NCI-H2029 treated with DMSO at 0.1 percent for 48 hours (cell line): ENCODE measurements around the gene FAM90A1.
"Not testable (repeated sequence)": the region's sequence is repeated elsewhere in the genome, so short reads cannot be mapped to it uniquely, and the experiment has no call there.

ENCODE experiments used
- DNase-seq: peaks from one replicate; lab custom pipeline; 2025; lab: John Stamatoyannopoulos, UW

The FAM90A1 gene

DNA sequence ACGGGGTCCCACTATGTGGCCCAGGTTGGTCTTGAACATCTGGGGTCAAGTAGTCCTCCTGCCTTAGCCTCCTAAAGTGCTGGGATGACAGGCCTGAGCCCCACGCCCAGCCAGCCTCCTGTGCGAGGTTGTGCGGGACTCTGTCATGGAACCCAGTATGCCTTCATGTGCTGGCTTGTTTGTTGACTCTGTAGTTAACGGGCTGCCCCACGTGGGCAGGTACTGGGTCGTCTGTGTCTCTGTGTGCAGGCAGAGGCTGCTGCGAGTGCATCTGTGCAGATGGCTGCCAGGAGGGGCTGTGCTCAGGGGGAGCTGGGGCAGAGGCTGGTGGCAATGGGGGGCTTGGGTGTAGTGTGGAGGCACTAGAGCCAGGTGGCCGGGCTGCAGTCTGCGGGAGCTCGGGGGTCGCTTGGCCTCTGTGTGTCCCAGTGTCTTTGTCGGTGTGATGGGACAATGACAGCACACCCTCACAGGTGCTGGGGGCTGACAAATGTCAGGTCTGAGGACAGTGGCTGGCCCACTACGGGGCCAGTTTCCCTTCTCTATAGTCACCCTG, 6.0 kb upstream of the FAM90A1 start:
- not testable (repeated sequence) for DNase-seq

- DNase-seq: not testable (repeated sequence)
These were observed 4.5 kb upstream of the FAM90A1 start for GRCh38 chr12:8231666-8232608.

GRCh38 chr12:8231049-8231448, 3.6 kb upstream of the FAM90A1 start:
- not testable (repeated sequence) for DNase-seq

DNA sequence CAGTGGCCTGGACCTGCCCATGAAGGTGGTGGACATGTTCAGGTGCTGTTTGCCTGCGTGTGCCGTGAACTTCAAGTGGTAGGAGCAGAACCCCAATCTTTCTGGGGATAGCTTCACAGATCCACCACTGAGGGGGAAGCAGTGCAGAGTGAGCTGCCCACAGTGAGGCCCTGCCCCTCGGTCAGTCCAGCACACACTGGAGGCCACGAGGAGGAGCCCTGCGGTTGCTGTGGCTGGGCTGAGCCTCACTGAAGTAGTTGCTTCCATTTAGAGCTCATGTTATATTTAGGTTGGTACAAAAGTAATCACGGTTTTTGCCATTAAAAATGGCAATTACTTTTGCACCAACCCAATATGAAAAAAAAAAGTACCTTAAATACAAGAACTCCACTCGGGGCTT, 2.1 kb upstream of the FAM90A1 start:
- DNase-seq: not testable (repeated sequence)

GRCh38 chr12:8228607-8229006, 1.2 kb upstream of the FAM90A1 start:
- not testable (repeated sequence) for DNase-seq

DNA sequence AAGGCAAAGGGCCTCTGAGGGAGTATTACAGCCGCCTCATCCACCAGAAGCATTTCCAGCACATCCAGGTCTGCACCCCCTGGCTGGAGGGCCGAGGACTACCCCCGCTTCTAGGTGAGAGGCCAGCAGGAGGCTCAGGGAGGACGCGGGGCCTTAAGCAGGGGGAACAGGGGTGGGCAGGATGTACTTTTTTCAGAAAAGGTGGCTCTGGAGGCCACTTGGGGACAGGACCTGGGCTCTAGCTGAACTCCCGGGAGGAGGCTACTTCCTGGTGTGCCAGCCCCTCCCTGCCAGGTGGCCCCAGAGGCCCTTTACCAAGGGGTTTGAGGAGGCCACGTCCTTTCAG, 287 bp upstream of the FAM90A1 start:
- DNase-seq: not testable (repeated sequence)

DNA sequence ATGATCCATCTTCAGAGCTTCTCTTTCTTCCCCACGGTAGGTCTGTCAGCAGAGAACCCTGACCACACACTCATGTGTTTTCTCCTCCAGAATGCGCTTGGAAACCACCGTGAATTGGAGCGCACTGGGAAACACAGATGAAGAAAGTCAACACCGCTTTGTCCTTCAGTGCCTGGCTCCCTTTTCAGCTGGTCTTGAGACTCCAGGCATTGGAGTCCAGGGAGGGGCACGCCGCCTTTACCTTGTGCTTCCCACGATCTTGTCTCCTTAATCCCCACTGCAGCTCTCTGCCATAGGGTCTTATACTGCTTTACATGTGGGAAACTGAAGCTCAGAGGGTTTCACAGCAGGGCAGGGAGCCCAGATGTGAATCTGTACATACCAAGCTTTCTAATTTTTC, 1.1 kb downstream of the FAM90A1 start:
- DNase-seq: no peak

DNA sequence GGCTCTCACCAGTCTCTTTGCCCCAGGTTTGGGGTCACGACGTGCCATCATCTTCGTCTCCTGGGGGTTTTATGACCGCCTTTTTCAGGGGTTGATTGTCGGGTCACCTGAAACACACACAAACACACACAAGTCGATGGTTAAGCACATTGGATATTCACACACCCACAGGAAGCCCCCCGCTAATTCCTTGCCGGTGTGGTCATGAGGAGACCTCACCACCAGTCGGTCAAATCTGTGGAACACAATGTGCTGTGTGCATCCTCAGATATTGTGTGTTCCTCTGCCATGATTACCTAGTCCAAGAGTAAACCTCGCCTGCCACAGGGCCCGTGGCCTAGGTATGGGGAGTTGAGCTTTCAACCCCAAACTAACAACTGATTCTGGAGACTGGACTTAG, 2.6 kb downstream of the FAM90A1 start:
- DNase-seq: not testable (repeated sequence)

DNA sequence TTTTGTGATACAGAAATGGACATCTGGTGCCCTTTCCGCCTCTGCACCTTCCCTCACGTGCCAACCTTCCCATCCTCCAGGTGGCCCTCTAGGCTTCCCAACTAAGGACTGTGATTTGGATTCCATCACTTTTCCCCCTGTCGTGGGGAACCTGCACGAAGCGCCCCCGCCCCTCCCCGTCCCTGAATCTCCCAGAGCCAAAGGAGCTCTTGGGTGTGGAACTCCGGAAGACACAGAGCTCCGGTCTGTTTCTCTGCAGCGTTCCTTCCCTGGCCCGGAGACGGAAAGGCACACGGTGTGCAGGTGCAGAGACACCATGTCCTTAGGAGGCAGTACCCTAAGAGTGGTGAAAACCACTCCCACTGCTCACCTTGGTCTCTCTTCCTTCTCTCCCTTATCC, 3.8 kb downstream of the FAM90A1 start:
- DNase-seq: not testable (repeated sequence)

DNA sequence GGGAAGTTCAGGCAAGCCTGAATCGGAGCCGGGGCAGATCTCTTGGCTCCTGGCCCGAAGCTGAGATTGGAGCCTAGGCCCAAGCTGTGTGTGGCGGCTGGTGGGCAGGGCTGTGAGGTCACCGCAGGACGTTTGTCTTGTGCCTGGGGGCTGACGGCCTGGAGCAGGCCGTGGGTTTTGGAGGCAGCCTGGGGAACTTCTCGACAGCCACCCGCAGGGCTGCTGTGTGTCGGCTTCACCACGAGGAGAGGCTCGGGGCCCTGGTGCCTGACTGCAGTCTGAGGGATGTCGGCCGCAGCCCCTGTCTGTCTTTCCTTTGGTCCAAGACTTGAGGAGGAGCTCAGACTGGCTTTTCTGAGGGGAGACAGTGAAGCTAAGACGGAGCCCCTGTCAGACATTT, 5.1 kb downstream of the FAM90A1 start:
- DNase-seq: not testable (repeated sequence)

DNA sequence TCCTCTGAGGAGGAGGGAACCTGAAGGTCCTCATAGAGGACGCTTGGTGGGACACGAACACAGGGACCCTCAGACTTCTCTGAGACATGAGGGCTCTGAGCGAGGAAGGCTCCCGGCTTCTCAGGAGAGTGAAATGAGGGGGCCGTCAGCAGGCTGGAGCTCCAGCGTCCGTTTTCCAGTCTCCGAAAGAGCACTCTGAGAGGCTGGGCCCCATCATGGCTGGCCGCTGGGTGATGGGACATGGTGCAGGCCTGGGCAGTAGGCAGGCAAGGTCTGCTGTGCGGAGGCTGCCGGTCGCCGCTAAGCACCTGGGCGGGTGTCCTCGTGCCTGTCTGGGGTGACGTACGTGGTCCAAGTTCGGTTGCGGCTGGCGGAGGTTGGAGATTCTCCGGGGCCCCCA, 5.6 kb downstream of the FAM90A1 start:
- not testable (repeated sequence) for DNase-seq

GRCh38 chr12:8221375-8221774, 6.0 kb downstream of the FAM90A1 start:
- DNase-seq: not testable (repeated sequence)

DNA sequence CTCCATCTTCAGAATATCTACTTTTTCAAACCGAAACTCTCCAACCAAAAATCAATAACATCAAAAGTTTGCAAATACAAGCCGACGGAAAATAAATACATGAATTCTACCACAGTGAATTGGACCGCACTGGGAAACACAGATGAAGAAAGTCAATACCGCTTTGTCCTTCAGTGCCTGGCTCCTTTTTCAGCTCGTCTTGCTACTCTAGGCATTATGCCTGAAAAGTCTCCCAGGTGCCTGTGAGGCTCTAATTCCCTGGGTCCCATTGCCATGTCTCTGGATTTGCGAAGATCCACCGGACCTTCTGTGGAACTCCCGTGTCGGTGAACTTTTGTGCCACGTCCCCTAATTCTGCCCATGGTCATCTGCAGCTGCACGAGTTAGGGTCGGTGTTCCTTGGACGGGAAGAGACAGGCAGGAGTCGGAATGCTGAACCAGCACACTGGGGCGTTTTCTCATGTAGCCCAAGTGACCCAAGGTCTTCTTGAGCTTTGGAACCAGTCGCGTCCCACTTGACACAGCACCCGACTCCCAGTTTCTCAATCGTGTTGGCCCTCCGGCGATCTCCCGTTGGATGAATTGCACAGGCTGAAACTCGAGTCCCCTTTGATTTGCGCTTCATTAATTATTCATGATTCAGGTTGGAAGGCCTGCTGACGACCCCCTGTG, 8.6 kb downstream of the FAM90A1 start:
- DNase-seq: not testable (repeated sequence)

DNA sequence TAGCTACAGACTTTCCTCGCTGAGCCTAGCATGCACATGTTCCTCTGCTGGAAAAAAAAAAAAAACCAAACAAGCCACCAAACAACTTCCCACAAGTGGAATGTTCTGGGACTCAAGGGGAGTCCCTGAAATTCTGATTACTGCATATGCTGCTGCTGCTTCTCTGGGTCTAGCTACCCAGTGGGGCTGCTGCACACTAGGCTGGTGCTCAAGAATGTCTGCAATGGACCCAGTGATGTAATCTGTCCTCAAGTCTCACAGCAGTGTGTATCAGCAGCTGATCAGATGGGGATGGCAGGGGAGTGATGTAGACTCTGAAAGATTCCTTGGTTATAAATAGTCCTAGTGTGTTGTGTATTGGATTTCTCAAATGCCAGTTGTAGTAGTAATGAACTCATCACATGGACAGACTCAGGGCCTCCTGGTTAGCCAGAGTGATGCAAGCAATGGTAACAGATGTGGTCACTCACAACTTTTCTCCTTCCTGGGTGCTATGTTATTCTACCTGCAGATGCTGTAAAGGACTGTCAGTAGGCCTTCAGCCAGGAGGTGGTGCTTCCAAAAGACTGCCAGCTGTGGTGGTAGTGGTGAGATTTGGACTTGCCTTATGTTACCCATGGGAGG, 29.6 kb downstream of the FAM90A1 start:
- DNase-seq: not testable (repeated sequence)

DNA sequence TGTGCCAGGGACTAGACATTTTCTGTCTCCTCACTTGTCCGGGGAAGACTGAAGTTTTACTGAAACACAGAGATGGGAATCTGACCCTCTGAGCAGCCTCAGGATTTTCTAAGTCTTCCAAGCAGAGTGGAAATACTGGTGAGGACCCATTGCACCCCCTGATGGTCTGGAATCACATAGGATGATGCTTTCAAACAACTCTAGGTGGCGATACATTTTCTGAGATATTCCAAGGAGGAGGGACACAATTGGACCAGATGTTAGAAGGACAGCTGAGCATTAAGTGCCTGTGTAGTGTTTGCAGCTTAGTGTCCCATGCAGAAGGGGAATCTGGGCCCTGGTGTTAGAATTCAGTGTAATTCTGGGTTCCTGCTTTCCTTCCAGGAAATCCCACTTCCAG, 39.3 kb downstream of the FAM90A1 start:
- DNase-seq: not testable (repeated sequence)

GRCh38 chr12:8184206-8184605, 43.2 kb downstream of the FAM90A1 start:
- DNase-seq: not testable (repeated sequence)

DNA sequence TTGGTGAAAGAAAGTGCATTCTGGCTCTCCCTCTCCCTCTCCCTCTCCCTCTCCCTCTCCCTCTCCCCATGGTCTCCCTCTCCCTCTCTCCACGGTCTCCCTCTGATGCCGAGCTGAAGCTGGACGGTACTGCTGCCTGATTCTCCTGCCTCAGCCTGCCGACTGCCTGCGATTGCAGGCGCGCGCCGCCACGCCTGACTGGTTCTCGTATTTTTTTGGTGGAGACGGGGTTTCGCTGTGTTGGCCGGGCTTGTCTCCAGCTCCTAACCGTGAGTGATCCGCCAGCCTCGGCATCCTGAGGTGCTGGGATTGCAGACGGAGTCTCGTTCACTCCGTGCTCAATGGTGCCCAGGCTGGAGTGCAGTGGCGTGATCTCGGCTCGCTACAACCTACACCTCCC, 44.1 kb downstream of the FAM90A1 start:
- not testable (repeated sequence) for DNase-seq

- DNase-seq: not testable (repeated sequence)
These were observed 44.5 kb downstream of the FAM90A1 start for GRCh38 chr12:8182923-8183322.

DNA sequence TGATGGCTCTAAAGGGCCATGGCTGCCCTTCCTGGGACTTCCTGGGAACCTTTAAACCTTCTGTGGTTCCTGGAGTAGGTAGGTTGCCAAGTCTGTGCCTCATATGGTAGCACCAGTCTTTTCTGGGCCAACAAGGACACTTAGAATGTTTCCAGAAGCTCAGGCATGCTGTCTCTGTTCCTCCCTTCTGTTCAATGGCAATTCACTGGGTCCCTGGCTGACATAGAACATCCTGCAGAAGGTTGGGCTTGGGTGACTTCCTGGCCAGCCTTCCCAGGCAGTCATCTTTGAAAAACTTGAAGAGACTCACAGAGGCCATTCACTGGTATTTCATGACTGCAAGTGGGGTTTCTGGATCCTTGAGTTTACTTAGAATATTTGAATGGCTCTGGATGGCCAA, 46.1 kb downstream of the FAM90A1 start:
- DNase-seq: not testable (repeated sequence)

DNA sequence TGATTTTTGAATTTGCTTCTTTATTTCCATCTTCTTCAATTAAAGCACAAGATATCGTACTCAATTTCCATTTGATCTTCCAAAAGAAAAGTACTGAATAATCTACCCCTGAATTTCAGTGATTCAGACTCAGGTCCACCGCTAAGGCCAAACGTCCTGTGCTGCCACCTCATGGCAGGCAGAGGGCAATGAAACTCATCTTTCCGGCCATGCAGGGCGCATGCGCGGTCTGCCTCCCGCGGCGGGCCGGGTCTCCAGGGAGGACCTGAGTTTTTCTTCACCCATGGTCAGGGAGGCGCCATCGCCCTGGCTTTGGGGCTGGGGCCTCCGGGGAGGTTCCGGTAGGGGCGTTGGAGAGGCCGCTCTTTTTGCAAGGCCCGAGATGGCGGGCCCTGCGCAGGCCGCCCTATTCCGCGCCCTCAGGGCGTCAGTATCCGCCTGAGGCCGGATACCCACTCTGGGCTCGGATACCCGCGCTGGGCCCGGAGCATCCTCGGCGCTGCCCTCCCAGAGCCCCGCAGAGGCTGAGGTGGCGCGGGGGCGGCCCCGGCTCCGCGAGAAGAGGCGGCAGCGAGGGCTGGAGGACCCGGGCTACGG, 47.3 kb downstream of the FAM90A1 start:
- peak; percentile 17 for DNase-seq

DNA sequence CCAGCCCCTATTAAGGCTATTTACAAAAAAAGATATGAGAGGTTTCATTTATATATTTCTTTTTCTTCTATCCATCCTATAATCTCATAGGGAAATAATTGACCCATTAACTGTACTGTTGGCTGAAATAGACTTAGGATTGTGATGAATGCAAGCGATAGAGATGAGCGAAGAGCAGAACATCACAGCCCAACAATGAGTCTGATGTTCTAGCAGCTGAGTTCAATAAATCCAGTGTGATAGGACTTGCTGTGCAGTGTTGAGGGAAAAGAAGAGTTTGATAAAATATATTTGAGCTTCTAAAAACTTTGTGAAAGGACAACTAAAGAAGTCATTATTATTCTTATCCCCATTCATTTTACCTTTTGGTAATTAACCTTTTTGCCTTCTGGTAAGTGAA, 54.5 kb downstream of the FAM90A1 start:
- not testable (repeated sequence) for DNase-seq
